HepG2 (cell line): ENCODE results near the gene RABL6. TPM values are rescaled to one million over a fixed set of nuclear protein-coding genes. Genes with fewer than 3 reads are reported as not detected.
"Not testable (repeated sequence)": the region's sequence is repeated elsewhere in the genome, so short reads cannot be mapped to it uniquely, and the experiment has no call there.

ENCODE experiments used
- ATAC-seq: fragments of 200-7000 bp; cut with Tn5 transposase; 3 replicates; pipeline ENCODE4 v1.9.1; 2020; ENCODE audit warnings: mild to moderate bottlenecking, moderate library complexity
- BruUV-seq: library from RNA; stranded (reverse); fragments of 400-500 nt; replicated peaks from 2 replicates; lab custom pipeline; 2021; lab: Mats Ljungman, UMichigan
- CTCF ChIA-PET: fragments of 300-600 bp; formaldehyde crosslinking; extraction: SDS; loops from one replicate; lab custom pipeline; 2021; ENCODE audit warnings: low total read pairs, inconsistent platforms, low intra/inter-chr PET ratio; lab: Yijun Ruan, JAX
- POLR2A ChIA-PET: fragments of 350-600 bp; sonication (Branson Sonifier 250); formaldehyde crosslinking; loops from one replicate; lab custom pipeline; 2020; ENCODE audit warnings: antibody characterized with exemption, inconsistent platforms; lab: Yijun Ruan, JAX
- DNase-seq: peaks from one replicate; pipeline ENCODE4 v3.0.0-alpha.2; 2015; ENCODE audit warnings: low spot score
- FAIRE-seq: peaks from 3 replicates; lab custom pipeline; 2011; peaks lifted over from hg19 to GRCh38; lab: Jason Lieb, UNC
- H2AFZ ChIP-seq: one replicate; pipeline ENCODE4 v1.6.1; 2011; ENCODE audit warnings: low read length, inconsistent platforms
- H3K27ac ChIP-seq: fragments of 300-600 bp; 3 replicates; pipeline ENCODE4 v1.8.0; 2011; ENCODE audit warnings: mixed run types, mild to moderate bottlenecking, mixed read lengths, low read length, inconsistent platforms; ENCODE audit not compliant: insufficient read depth; ENCODE audit errors: extremely low read length
- H3K27me3 ChIP-seq, 2 experiments: fragments of 200-600 bp in 1 of 2; 2 replicates in 1 of 2; 3 replicates in 1 of 2; pipeline versions ENCODE4 v1.6.0 to v1.8.0; 2011; ENCODE audit warnings: low read length in 2 of 2, mild to moderate bottlenecking in 2 of 2, moderate library complexity in 2 of 2, inconsistent platforms in 1 of 2; ENCODE audit not compliant: insufficient read depth in 2 of 2, control insufficient read depth in 1 of 2
- H3K36me3 ChIP-seq, 2 experiments: fragments of 200-600 bp in 1 of 2; replicated peaks in 1 of 2; 2 replicates in 1 of 2; 3 replicates in 1 of 2; pipeline versions ENCODE4 v1.5.1 to v1.8.0; 2011; ENCODE audit warnings: low read length in 2 of 2, inconsistent platforms in 1 of 2; ENCODE audit not compliant: insufficient read depth in 2 of 2, control insufficient read depth in 1 of 2
- H3K4me1 ChIP-seq: 2 replicates; pipeline ENCODE4 v1.5.1; 2012; ENCODE audit warnings: low read length, inconsistent platforms; ENCODE audit not compliant: insufficient read depth
- H3K4me2 ChIP-seq: 2 replicates; pipeline ENCODE4 v1.6.0; 2011; ENCODE audit warnings: low read depth, low read length, inconsistent platforms
- H3K4me3 ChIP-seq, 3 experiments: fragments of 200-600 bp in 1 of 3; sonication (generic), shearing (Covaris generic) in 1 of 3; replicated peaks in 1 of 3; 2 replicates each; pipeline ENCODE4 v1.5.1; 2011 to 2016; ENCODE audit warnings: low read length in 3 of 3, inconsistent platforms in 2 of 3, low read depth in 2 of 3, mild to moderate bottlenecking in 2 of 3, control low read depth in 1 of 3, mixed read lengths in 1 of 3; ENCODE audit not compliant: insufficient read depth in 1 of 3
- H3K79me2 ChIP-seq: one replicate; pipeline ENCODE4 v1.6.1; 2011; ENCODE audit warnings: low read length, inconsistent platforms; ENCODE audit not compliant: insufficient read depth
- H3K9ac ChIP-seq: 2 replicates; pipeline ENCODE4 v1.6.0; 2011; ENCODE audit warnings: mild to moderate bottlenecking, low read depth, low read length, inconsistent platforms; ENCODE audit not compliant: insufficient read depth
- H3K9me3 ChIP-seq: 2 replicates; pipeline ENCODE4 v1.5.1; 2012; ENCODE audit warnings: mild to moderate bottlenecking, low read length
- H4K20me1 ChIP-seq: 2 replicates; pipeline ENCODE4 v1.6.0; 2011; ENCODE audit warnings: inconsistent platforms, mild to moderate bottlenecking, low read length, moderate library complexity; ENCODE audit not compliant: insufficient read depth
- AFF4 ChIP-seq: sonication (generic); formaldehyde crosslinking; IDR thresholded peaks from 2 replicates; pipeline ENCODE4 v1.4.0; 2020; ENCODE audit warnings: missing genetic modification reagents
- AGO1 ChIP-seq: fragments of 200-400 bp; formaldehyde crosslinking; IDR thresholded peaks from 2 replicates; pipeline ENCODE4 v1.6.1; 2017; ENCODE audit warnings: mild to moderate bottlenecking, low read depth, low read length, moderate library complexity; ENCODE audit not compliant: poor library complexity, severe bottlenecking
- CENPT ChIP-seq: sonication (generic); formaldehyde crosslinking; IDR thresholded peaks from 2 replicates; pipeline ENCODE4 v1.8.0; 2022; ENCODE audit warnings: low read depth, mild to moderate bottlenecking, moderate library complexity, missing genetic modification reagents
- HNRNPL ChIP-seq: fragments of 200-400 bp; formaldehyde crosslinking; IDR thresholded peaks from 2 replicates; pipeline ENCODE4 v1.6.1; 2017; ENCODE audit warnings: mild to moderate bottlenecking, low read depth, low read length
- HNRNPLL ChIP-seq: fragments of 200-400 bp; formaldehyde crosslinking; IDR thresholded peaks from 2 replicates; pipeline ENCODE4 v1.6.1; 2017; ENCODE audit warnings: mild to moderate bottlenecking, low read depth, low read length; ENCODE audit not compliant: poor library complexity, severe bottlenecking
- NR2F6 ChIP-seq, 2 experiments: IDR thresholded peaks; 2 replicates each; pipeline ENCODE4 v1.6.1; 2016; ENCODE audit warnings: antibody characterized with exemption in 1 of 2, mild to moderate bottlenecking in 1 of 2
- RBM22 ChIP-seq: fragments of 200-400 bp; formaldehyde crosslinking; optimal IDR thresholded peaks from 2 replicates; pipeline ENCODE3; 2017; ENCODE audit warnings: mild to moderate bottlenecking, low read length, moderate library complexity
- SAP130 ChIP-seq: IDR thresholded peaks from 2 replicates; pipeline ENCODE4 v1.6.1; 2016; ENCODE audit warnings: low read depth
- TAF15 ChIP-seq: fragments of 200-400 bp; formaldehyde crosslinking; IDR thresholded peaks from one replicate; pipeline ENCODE4 v1.6.1; 2018; ENCODE audit warnings: mild to moderate bottlenecking, low read depth, low read length; ENCODE audit not compliant: poor library complexity, severe bottlenecking
- ZC3H13 ChIP-seq: sonication (generic); formaldehyde crosslinking; IDR thresholded peaks from 2 replicates; pipeline ENCODE4 v1.8.1; 2023; ENCODE audit warnings: mild to moderate bottlenecking, missing genetic modification reagents, moderate library complexity
- WGBS: methylation state at CpG from one replicate; pipeline ENCODE4 v1.1.6; 2017; ENCODE audit warnings: low lambda C conversion rate; 5-methylcytosine and 5-hydroxymethylcytosine counted together
- in situ Hi-C: cut with HindIII; loops from 2 replicates; pipeline ENCODE4 v1.10.0; 2017; ENCODE audit warnings: low pct_unique_long_range_greater_than_20kb; ENCODE audit not compliant: extremely low pct_ligation_motif_present
- intact Hi-C: fragments of 100-400 bp; cut with micrococcal nuclease; formaldehyde crosslinking; loops from one replicate; pipeline ENCODE4 v1.10.0; 2022; ENCODE audit not compliant: unreplicated experiment
- polyA plus RNA-seq, 8 experiments: library from polyadenylated mRNA; depleted of rRNA in 3 of 8; stranded (reverse) in 7 of 8; unstranded in 1 of 8; fragments of >200 nt; fragmentation: Illumina TruSeq in 4 of 8; extraction: Trizol in 4 of 8; gene quantifications; 2 replicates each; pipeline versions ENCODE4 v1.2.1 to v1.2.3, GENCODE V29; 2011 to 2016; ENCODE audit warnings: low read depth in 4 of 8, missing spikeins in 1 of 8, mixed read lengths in 1 of 8; ENCODE audit not compliant: insufficient read depth in 1 of 8
- total RNA-seq, 5 experiments: library from RNA; depleted of rRNA; stranded (reverse); fragments of >200 nt; fragmentation: Illumina TruSeq; extraction: Trizol; gene quantifications; 2 replicates each; pipeline ENCODE4 v1.2.3, GENCODE V29; 2016; ENCODE audit warnings: low read depth in 1 of 5

RABL6 gene
- total and polyA plus RNA-seq, 2 of the 13 experiments (the other 11 are each of a cell fraction or from before 2014, with no cell fraction given) = 81.5 to 125 TPM

- H3K4me3 ChIP-seq; H3K4me2 ChIP-seq; H3K9ac ChIP-seq; H3K27me3 ChIP-seq; H3K36me3 ChIP-seq; in situ Hi-C loops; H2AFZ ChIP-seq; H4K20me1 ChIP-seq; BruUV-seq; FAIRE-seq; POLR2A ChIA-PET; CTCF ChIA-PET; H3K9me3 ChIP-seq; intact Hi-C loops; ATAC-seq; DNase-seq; TF ChIP-seq NR2F6 (CRISPR knock-in tag; IDR thresholded peaks at IDR 0.05): not testable (repeated sequence)
- TF ChIP-seq NR2F6 (IDR thresholded peaks at IDR 0.05) = peak; percentile 36; the same call in 1 of the 2 replicates
- 0 out of 2 replicates have a peak, but pooled peaks have one; percentile 10 for TF ChIP-seq CENPT
- TF ChIP-seq TAF15 = peak; percentile 9
- peak; percentile 89 for TF ChIP-seq AGO1
- peak overlapping the region; percentile 8 for H3K27ac ChIP-seq
- peaks cover 49% of the 10 kb centered on the region for H3K79me2 ChIP-seq
- H3K4me1 ChIP-seq = peaks cover 61% of the 10 kb centered on the region
- 100% methylated on average over 4 of the region's 9 CpGs for WGBS
These were observed 4.7 kb upstream of the RABL6 start for GRCh38 chr9:136803009-136803550.

GRCh38 chr9:136803551-136804508, 3.9 kb upstream of the RABL6 start:
- ATAC-seq (no peak), FAIRE-seq (no peak), DNase-seq (no peak)
- Histone ChIP-seq H3K9ac (no peak overlapping the region), H4K20me1 (no peaks in the 10 kb centered on the region; the same call in none of the 2 replicates), H3K27me3 (no peaks in the 10 kb centered on the region), H3K27ac (peak overlapping the region; percentile 8), H3K4me2 (no peak overlapping the region), H3K4me3 (no peak overlapping the region), H2AFZ (no peak overlapping the region), H3K9me3 (no peaks in the 10 kb centered on the region), H3K79me2 (peaks cover 50% of the 10 kb centered on the region), H3K4me1 (peaks cover 54% of the 10 kb centered on the region), H3K36me3 (peaks cover 0 to 2% of the 10 kb centered on the region in 2 experiments; a peak in 3 of 5 replicates)
- 95% methylated on average over 22 of the region's 22 CpGs for WGBS
- in situ Hi-C loops = no loop called here
- ChIA-PET POLR2A (no interaction called here), CTCF (no interaction called here)
- intact Hi-C loops = no loop called here
- BruUV-seq = no TSS peak
- TF ChIP-seq RBM22 = peak; percentile 84
- 0 out of 2 replicates have a peak, but pooled peaks have one; percentile 51 for TF ChIP-seq HNRNPL
- peak; percentile 58 for TF ChIP-seq ZC3H13 (CRISPR knock-in tag)
- no peak for TF ChIP-seq AFF4 (CRISPR knock-in tag)
- peak; percentile 7 for TF ChIP-seq HNRNPLL
- TF ChIP-seq SAP130 (CRISPR knock-in tag) = peak; percentile 6; the same call in 1 of the 2 replicates
